GM13976 (cell line): ENCODE measurements around the gene ZNF764.

Source experiments
- DNase-seq: peaks from one replicate; pipeline ENCODE4 v3.0.0; 2012; ENCODE audit warnings: low spot score
- CTCF ChIP-seq: IDR thresholded peaks from 2 replicates; pipeline ENCODE4 v1.5.1; 2012; ENCODE audit warnings: borderline replicate concordance, mild to moderate bottlenecking; ENCODE audit not compliant: insufficient read depth; ENCODE audit errors: extremely low read depth, missing control alignments, control extremely low read depth
- in situ Hi-C: fragments of 300-500 bp; cut with MboI; formaldehyde crosslinking; loops from one replicate; pipeline ENCODE4 v1.12.0; 2022; ENCODE audit warnings: low sequenced_read_pairs, mixed read lengths, inconsistent platforms; ENCODE audit not compliant: unreplicated experiment

The ZNF764 gene

GRCh38 chr16:30519120-30520049 is 38.8 kb downstream of the ZNF764 start:
- DNase-seq = no peak
- in situ Hi-C loops = loop anchor here (10.0 kb wide), 1 partner anchor 85 kb away; the partner anchor contains the start of gene DCTPP1

GRCh38 chr16:30518552-30518951 is 39.6 kb downstream of the ZNF764 start:
- no peak for TF ChIP-seq CTCF
- in situ Hi-C loops = no loop called here
- no peak for DNase-seq

More at GRCh38 chr16:30519120-30520049, 38.8 kb downstream of the ZNF764 start:
- TF ChIP-seq CTCF = no peak

GRCh38 chr16:30515275-30515674 is 42.9 kb downstream of the ZNF764 start:
- DNase-seq = no peak
- no peak for TF ChIP-seq CTCF
- in situ Hi-C loops = no loop called here

- in situ Hi-C loops = no loop called here
- no peak for DNase-seq
- no peak for TF ChIP-seq CTCF
Observed at GRCh38 chr16:30511509-30511908, 46.7 kb downstream of the ZNF764 start.

GRCh38 chr16:30510376-30510938 is 47.7 kb downstream of the ZNF764 start:
- no peak for TF ChIP-seq CTCF
- DNase-seq = no peak
- in situ Hi-C loops = no loop called here

- in situ Hi-C loops = no loop called here
- TF ChIP-seq CTCF = no peak
- no peak for DNase-seq
Observed at GRCh38 chr16:30509081-30509765, 49.0 kb downstream of the ZNF764 start.
